ENCODE data around the gene LYPD6B.

GRCh38 chr2:149132339-149132738 is 93.8 kb downstream of the LYPD6B start:
- no peak for TF ChIP-seq CTCF (IDR thresholded peaks at IDR 0.05 in 8 of 11, conservative IDR thresholded peaks at IDR 0.05 in 3 of 11)
- no peak for TF ChIP-seq POLR2A (IDR thresholded peaks at IDR 0.05)
- no peak for TF ChIP-seq POLR2AphosphoS5 (IDR thresholded peaks at IDR 0.05)

Measured in spleen (tissue), 7 donors.